Lung (tissue), 12 donors: ENCODE measurements around the gene FCHO1. TPM values are rescaled to one million over a fixed set of nuclear protein-coding genes. Genes with fewer than 3 reads are reported as not detected.

ENCODE experiments used
- ATAC-seq: fragments of 200-7000 bp; cut with Tn5 transposase; one replicate; pipeline ENCODE4 v1.9.1; 2020; ENCODE audit warnings: moderate number of reproducible peaks; ENCODE audit not compliant: insufficient read depth, low FRiP score
- DNase-seq, 3 donors: peaks; one replicate each; pipeline ENCODE4 v3.0.0-alpha.2; 2013 to 2017
- H3K27ac ChIP-seq, 2 donors: one replicate each; pipeline ENCODE4 v1.5.1; 2013; ENCODE audit warnings: mild to moderate bottlenecking in 2 of 2, moderate library complexity in 2 of 2, control low read depth in 1 of 2, inconsistent platforms in 1 of 2, low read depth in 1 of 2, low read length in 1 of 2
- H3K27me3 ChIP-seq, 3 donors: one replicate each; pipeline ENCODE4 v1.5.1; 2013; ENCODE audit warnings: low read length in 2 of 3; ENCODE audit not compliant: control insufficient read depth in 3 of 3, insufficient read depth in 3 of 3
- H3K36me3 ChIP-seq, 4 donors: one replicate each; pipeline ENCODE4 v1.5.1; 2013; ENCODE audit warnings: low read length in 4 of 4, mild to moderate bottlenecking in 1 of 4, moderate library complexity in 1 of 4; ENCODE audit not compliant: control insufficient read depth in 4 of 4, insufficient read depth in 4 of 4
- H3K4me1 ChIP-seq, 5 donors: one replicate each; pipeline ENCODE4 v1.5.1; 2013; ENCODE audit warnings: low read length in 5 of 5, mild to moderate bottlenecking in 2 of 5, moderate library complexity in 1 of 5; ENCODE audit not compliant: control insufficient read depth in 5 of 5, insufficient read depth in 5 of 5
- H3K4me3 ChIP-seq: one replicate; pipeline ENCODE4 v1.5.1; 2013; ENCODE audit warnings: mild to moderate bottlenecking, control low read depth, moderate library complexity
- H3K9ac ChIP-seq, 2 donors: one replicate each; pipeline ENCODE4 v1.5.1; 2013; ENCODE audit warnings: low read length in 2 of 2, control low read depth in 1 of 2; ENCODE audit not compliant: insufficient read depth in 1 of 2
- H3K9me3 ChIP-seq, 4 donors: one replicate each; pipeline ENCODE4 v1.5.1; 2013; ENCODE audit warnings: low read length in 3 of 4, mild to moderate bottlenecking in 1 of 4, moderate library complexity in 1 of 4; ENCODE audit not compliant: control insufficient read depth in 4 of 4, insufficient read depth in 3 of 4
- WGBS, 2 donors: extraction: QIAGEN DNeasy Blood & Tissue Kit; methylation state at CpG; one replicate each; pipeline ENCODE4 v1.1.7; 2013; 5-methylcytosine and 5-hydroxymethylcytosine counted together
- polyA plus RNA-seq, 2 donors: library from polyadenylated mRNA; stranded (reverse); fragments of 200-250 nt; gene quantifications; one replicate each; pipeline ENCODE4 v1.2.1, GENCODE V29; 2013
- total RNA-seq, 2 donors: library from RNA; depleted of rRNA in 1 of 2; stranded (reverse); fragments of >200 nt in 1 of 2; gene quantifications; one replicate each; pipeline ENCODE4 v1.2.1, GENCODE V29; 2014 to 2021
- TF ChIP-seq, protein P1 (sequence below): IDR thresholded peaks from 2 replicates; pipeline ENCODE4 v1.5.1; 2012; ENCODE audit warnings: mild to moderate bottlenecking; ENCODE audit errors: control extremely low read depth, extremely low read depth
- donor health status: control.
- donor health status: control.
- donor health status: Bipolar disorder and iron deficiency.
- donor health status: healthy.
- donor health status: DM: yes; HTN: yes; CAD: no.

Gene FCHO1
- total and polyA plus RNA-seq, 4 donors: 3.2 to 10.4 (median 7.8) TPM

- peaks cover 0 to 22% (median 5%) of the 10 kb centered on the region in 3 donors for H3K27me3 ChIP-seq
- ATAC-seq (no peak), DNase-seq (no peak)
- H3K36me3 ChIP-seq: peaks cover 0 to 15% (median 0%) of the 10 kb centered on the region in 4 donors
- H3K4me3 ChIP-seq: no peak overlapping the region
- no peak overlapping the region for H3K27ac ChIP-seq
- H3K4me1 ChIP-seq: peaks cover 0 to 3% (median 0%) of the 10 kb centered on the region in 5 donors
- no peak overlapping the region for H3K9ac ChIP-seq
- 89 to 92% methylated on average over 17 of the region's 17 CpGs for WGBS, 2 donors
- peaks cover 0 to 2% (median 0%) of the 10 kb centered on the region in 4 donors for H3K9me3 ChIP-seq
- TF ChIP-seq, protein P1, sequence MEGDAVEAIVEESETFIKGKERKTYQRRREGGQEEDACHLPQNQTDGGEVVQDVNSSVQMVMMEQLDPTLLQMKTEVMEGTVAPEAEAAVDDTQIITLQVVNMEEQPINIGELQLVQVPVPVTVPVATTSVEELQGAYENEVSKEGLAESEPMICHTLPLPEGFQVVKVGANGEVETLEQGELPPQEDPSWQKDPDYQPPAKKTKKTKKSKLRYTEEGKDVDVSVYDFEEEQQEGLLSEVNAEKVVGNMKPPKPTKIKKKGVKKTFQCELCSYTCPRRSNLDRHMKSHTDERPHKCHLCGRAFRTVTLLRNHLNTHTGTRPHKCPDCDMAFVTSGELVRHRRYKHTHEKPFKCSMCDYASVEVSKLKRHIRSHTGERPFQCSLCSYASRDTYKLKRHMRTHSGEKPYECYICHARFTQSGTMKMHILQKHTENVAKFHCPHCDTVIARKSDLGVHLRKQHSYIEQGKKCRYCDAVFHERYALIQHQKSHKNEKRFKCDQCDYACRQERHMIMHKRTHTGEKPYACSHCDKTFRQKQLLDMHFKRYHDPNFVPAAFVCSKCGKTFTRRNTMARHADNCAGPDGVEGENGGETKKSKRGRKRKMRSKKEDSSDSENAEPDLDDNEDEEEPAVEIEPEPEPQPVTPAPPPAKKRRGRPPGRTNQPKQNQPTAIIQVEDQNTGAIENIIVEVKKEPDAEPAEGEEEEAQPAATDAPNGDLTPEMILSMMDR: no peak
Measured at GRCh38 chr19:17832443-17833208, 81.3 kb downstream of the FCHO1 start.

DNA sequence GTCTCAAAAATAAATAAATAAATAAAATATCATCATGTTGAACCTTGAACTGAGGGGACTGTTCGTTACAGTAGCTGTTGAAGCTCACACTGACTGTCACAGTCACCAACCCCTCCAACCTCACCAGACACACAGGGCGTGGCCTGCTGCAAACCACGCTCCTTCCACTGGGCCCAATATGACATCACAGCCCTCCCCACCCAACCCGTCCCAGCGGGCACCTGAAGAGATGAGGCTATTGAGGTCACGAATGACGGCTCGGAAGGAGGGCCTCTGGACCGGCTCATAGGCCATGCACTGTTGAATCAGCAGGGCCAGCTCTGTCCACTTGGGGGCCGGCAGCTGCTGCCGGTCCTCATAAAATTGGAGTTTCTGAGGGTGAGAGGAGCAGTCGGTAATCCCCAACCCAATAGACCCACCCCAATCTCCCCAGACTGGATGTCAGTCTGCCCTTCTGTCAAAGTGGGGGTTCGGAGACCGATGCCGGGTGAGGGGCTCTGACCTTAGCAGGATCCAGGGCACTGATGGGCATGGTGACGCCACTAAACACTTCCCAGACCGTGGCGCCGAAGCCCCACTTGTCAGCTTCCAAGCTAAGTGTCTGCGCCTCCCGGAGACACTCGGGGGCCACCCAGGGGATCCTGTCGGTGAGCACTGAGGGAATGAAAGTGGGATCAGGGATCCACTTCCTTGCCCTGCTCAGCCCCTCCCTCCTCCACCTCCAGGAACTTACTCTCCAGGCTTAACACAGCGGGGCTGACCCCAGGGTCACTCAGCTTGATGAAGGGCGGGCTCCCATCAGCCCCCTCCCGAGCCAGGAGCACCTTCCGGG lies 83.3 kb downstream of the FCHO1 start:
- ATAC-seq (no peak), DNase-seq (no peak)
- H3K27me3 ChIP-seq: peaks cover 0 to 21% (median 5%) of the 10 kb centered on the region in 3 donors
- H3K9me3 ChIP-seq: peaks cover 0 to 2% (median 0%) of the 10 kb centered on the region in 4 donors
- 78 to 89% methylated on average over 27 of the region's 27 CpGs for WGBS, 2 donors
- peaks cover 0 to 3% (median 0%) of the 10 kb centered on the region in 5 donors for H3K4me1 ChIP-seq
- H3K27ac ChIP-seq: no peak overlapping the region
- no peak overlapping the region for H3K9ac ChIP-seq
- H3K4me3 ChIP-seq: no peak overlapping the region
- H3K36me3 ChIP-seq: peaks cover 0 to 20% (median 0%) of the 10 kb centered on the region in 4 donors
- TF ChIP-seq, protein P1: no peak

DNA sequence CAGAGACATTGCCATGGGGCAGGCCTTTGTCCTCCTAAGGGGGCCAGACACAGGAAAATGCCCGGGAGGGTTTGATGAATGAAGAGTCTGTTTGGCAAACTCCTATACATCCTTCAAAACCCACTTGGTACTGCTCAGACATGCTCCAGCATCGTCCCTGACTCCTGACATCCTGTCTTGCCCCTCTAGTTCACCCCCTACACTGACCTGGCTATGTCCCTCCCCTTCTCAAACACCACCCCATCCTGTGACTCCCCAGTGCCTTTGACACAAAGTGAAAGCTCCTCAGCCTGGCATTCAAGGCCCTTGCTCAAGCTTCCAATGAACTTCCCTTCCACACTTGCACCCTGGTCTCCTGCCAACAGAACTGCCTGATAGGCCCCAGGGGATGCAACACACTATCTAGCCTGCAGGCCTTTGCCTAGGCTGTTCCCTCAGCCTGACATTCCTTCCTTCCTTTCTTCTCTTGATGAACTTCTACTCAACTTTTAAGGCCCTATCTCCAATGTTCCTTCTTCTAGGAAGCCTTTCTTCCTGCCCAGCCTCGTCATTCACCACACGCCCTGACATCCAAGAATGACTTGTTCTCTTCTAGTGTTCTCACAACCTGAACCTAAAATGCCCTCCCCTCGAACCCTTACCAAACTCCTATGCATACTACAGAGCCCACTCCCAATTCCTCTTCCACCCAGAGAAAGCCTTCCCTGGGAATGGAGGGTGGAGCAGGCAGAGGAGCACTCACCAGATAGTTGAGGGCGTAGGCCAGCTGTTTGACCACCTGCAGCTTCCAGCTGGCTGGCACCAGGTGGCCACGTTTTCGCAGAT lies 84.1 kb downstream of the FCHO1 start:
- DNase-seq (no peak), ATAC-seq (no peak)
- peaks cover 0 to under 1% (median 0%) of the 10 kb centered on the region in 4 donors for H3K9me3 ChIP-seq
- peaks cover 0 to 16% (median 0%) of the 10 kb centered on the region in 4 donors for H3K36me3 ChIP-seq
- H3K27ac ChIP-seq: no peak overlapping the region
- TF ChIP-seq, protein P1: no peak
- no peak overlapping the region for H3K4me3 ChIP-seq
- H3K27me3 ChIP-seq: peaks cover 0 to 16% (median 5%) of the 10 kb centered on the region in 3 donors
- no peaks in the 10 kb centered on the region for H3K4me1 ChIP-seq
- 86 to 92% methylated on average over 8 of the region's 8 CpGs for WGBS, 2 donors
- no peak overlapping the region for H3K9ac ChIP-seq
